Activated naive CD4-positive, alpha-beta T cell treated with anti-CD3 and anti-CD28 coated beads for 36 hours (primary cell): ENCODE measurements around the gene GAREM2. TPM values are rescaled to one million over a fixed set of nuclear protein-coding genes. Genes with fewer than 3 reads are reported as not detected.
A peak's percentile ranks its signal among the peaks of the same experiment; 100 is the strongest.

ENCODE experiments used
- CTCF ChIA-PET: fragments of 350-600 bp; sonication (Branson Sonifier 250); formaldehyde crosslinking; loops from one replicate; lab custom pipeline; 2021; ENCODE audit warnings: antibody characterized with exemption; lab: Charles Lee
- DNase-seq: peaks from one replicate; pipeline ENCODE4 v3.0.0-alpha.2; 2020
- H3K27ac Mint-ChIP-seq: one replicate; pipeline ENCODE4 v1.8.0; 2021; ENCODE audit warnings: mild to moderate bottlenecking, mixed read lengths
- H3K27me3 Mint-ChIP-seq: one replicate; pipeline ENCODE4 v1.8.0; 2021; ENCODE audit warnings: low read depth, mixed read lengths
- H3K36me3 Mint-ChIP-seq: one replicate; pipeline ENCODE4 v1.8.0; 2021; ENCODE audit warnings: low read depth, mixed read lengths
- H3K4me1 Mint-ChIP-seq: one replicate; pipeline ENCODE4 v1.8.0; 2021; ENCODE audit warnings: low read depth, mixed read lengths
- H3K4me3 Mint-ChIP-seq: one replicate; pipeline ENCODE4 v1.8.0; 2021; ENCODE audit warnings: mild to moderate bottlenecking, moderate library complexity, mixed read lengths
- H3K9me3 Mint-ChIP-seq: one replicate; pipeline ENCODE4 v1.8.0; 2021; ENCODE audit warnings: mixed read lengths
- intact Hi-C: fragments of 100-400 bp; cut with micrococcal nuclease; formaldehyde crosslinking; loops from one replicate; pipeline ENCODE4 v1.15.1; 2023
- total RNA-seq, 2 experiments: library from RNA; stranded (reverse); gene quantifications; one replicate each; pipeline ENCODE4 v1.2.3, GENCODE V29; 2021

Gene GAREM2
- total RNA-seq, 2 experiments from 2014 or later = 1.1 to 1.3 TPM

GRCh38 chr2:26182887-26183630 lies 10.2 kb downstream of the GAREM2 start:
- no peaks in the 10 kb centered on the region for H3K9me3 Mint-ChIP-seq
- DNase-seq = no peak
- no peak overlapping the region for H3K4me3 Mint-ChIP-seq
- peaks cover 19% of the 10 kb centered on the region for H3K27me3 Mint-ChIP-seq
- intact Hi-C loops = no loop called here
- H3K36me3 Mint-ChIP-seq = no peaks in the 10 kb centered on the region
- CTCF ChIA-PET = interaction anchor here (0.9 to 1.8 kb wide), 3 partner anchors 10 to 286 kb away, joined by 3 to 5 read pairs (median 3); no protein-coding TSS in a partner anchor
- peaks cover 22% of the 10 kb centered on the region for H3K4me1 Mint-ChIP-seq
- no peak overlapping the region for H3K27ac Mint-ChIP-seq

GRCh38 chr2:26184121-26184520 lies 11.2 kb downstream of the GAREM2 start:
- CTCF ChIA-PET = interaction anchor here (0.9 to 1.8 kb wide), 6 partner anchors 9 to 285 kb away, joined by 3 to 7 read pairs (median 4); no protein-coding TSS in a partner anchor
- no peaks in the 10 kb centered on the region for H3K9me3 Mint-ChIP-seq
- intact Hi-C loops = loop anchor here (1.0 kb wide), 1 partner anchor 60 kb away; the partner anchor contains the start of genes HADHA and HADHB
- no peak overlapping the region for H3K27ac Mint-ChIP-seq
- peaks cover 20% of the 10 kb centered on the region for H3K4me1 Mint-ChIP-seq
- peaks cover 16% of the 10 kb centered on the region for H3K27me3 Mint-ChIP-seq
- no peaks in the 10 kb centered on the region for H3K36me3 Mint-ChIP-seq
- H3K4me3 Mint-ChIP-seq = peak overlapping the region; percentile 59
- no peak for DNase-seq

DNA sequence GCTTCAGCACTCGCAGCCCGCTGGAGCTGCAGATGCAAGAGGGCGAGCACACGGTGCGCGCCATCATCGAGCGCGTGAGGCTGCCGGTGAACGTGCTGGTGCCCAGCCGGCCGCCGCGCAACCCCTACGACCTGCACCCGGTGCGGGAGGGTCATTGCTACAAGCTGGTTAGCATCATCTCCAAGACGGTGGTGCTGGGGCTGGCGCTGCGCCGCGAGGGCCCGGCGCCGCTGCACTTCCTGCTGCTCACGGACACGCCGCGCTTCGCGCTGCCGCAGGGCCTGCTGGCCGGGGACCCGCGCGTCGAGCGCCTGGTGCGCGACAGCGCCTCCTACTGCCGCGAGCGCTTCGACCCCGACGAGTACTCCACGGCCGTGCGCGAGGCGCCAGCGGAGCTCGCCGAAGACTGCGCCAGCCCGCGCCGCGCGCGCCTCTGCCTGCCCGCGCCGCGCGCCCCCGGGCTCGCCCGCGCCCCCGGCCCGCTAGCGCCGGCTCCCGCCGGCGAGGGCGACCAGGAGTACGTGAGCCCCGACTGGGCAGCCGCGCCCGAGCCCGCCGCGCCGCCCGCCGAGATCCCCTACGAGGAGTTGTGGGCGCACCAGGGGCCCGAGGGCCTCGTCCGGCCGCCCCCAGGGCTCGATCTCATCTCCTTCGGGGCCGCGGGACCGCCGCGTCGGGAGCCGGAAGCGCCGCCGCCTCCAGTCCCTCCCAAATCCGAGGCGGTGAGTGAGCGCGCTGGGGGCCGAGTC lies 11.8 kb downstream of the GAREM2 start:
- H3K4me3 Mint-ChIP-seq = peak overlapping the region; percentile 72
- intact Hi-C loops = loop anchor here (1.0 kb wide), 1 partner anchor 60 kb away; the partner anchor contains the start of genes HADHA and HADHB
- H3K27ac Mint-ChIP-seq = no peak overlapping the region
- H3K27me3 Mint-ChIP-seq = peaks cover 12% of the 10 kb centered on the region
- H3K4me1 Mint-ChIP-seq = peaks cover 17% of the 10 kb centered on the region
- DNase-seq = peak; percentile 84
- no peaks in the 10 kb centered on the region for H3K36me3 Mint-ChIP-seq
- CTCF ChIA-PET = interaction anchor here (0.5 to 1.8 kb wide), 10 partner anchors 10 to 285 kb away, joined by 3 to 7 read pairs (median 4); no protein-coding TSS in a partner anchor
- H3K9me3 Mint-ChIP-seq = no peaks in the 10 kb centered on the region

DNA sequence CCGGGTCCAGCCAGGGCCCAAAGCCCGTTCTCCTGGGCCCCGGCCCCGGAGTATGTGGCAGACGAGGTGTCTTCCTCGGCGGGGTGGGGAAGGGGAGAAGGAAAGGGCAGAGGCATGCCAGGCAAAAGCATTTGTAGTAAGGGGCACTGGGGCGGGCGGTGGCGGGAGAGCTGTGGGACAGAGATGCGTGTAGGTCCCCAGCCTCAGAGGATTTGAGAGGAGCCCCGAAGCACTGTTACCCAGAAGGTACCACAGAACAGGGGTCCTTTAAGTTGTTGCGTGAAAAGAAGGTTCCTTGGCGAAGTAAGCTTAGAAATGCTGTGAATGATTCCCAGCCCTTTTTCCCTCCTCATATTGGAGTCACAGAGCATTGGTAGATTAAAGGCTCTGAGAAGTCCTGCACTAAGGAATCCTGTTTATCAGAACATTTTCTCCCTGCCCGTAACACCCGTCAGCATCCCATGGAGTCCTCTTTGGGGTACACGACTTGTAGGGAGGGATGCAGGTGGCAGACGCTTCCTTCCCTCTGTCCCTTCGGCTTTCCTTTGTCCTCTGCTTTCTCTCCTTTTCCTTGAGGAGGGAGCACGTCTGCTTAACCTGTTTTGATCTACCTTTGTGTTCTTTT lies 12.5 kb downstream of the GAREM2 start:
- no peak for DNase-seq
- intact Hi-C loops = no loop called here
- H3K36me3 Mint-ChIP-seq = no peaks in the 10 kb centered on the region
- peak overlapping the region; percentile 72 for H3K4me3 Mint-ChIP-seq
- peaks cover 8% of the 10 kb centered on the region for H3K27me3 Mint-ChIP-seq
- CTCF ChIA-PET = interaction anchor here (0.5 to 1.8 kb wide), 9 partner anchors 10 to 284 kb away, joined by 3 to 7 read pairs (median 4); no protein-coding TSS in a partner anchor
- no peak overlapping the region for H3K27ac Mint-ChIP-seq
- H3K9me3 Mint-ChIP-seq = no peaks in the 10 kb centered on the region
- H3K4me1 Mint-ChIP-seq = peaks cover 14% of the 10 kb centered on the region

GRCh38 chr2:26185954-26186770 lies 13.3 kb downstream of the GAREM2 start:
- H3K27ac Mint-ChIP-seq = no peak overlapping the region
- peak overlapping the region; percentile 72 for H3K4me3 Mint-ChIP-seq
- no peaks in the 10 kb centered on the region for H3K9me3 Mint-ChIP-seq
- peaks cover 14% of the 10 kb centered on the region for H3K4me1 Mint-ChIP-seq
- CTCF ChIA-PET = no interaction called here
- DNase-seq = no peak
- H3K27me3 Mint-ChIP-seq = peaks cover 2% of the 10 kb centered on the region
- no peaks in the 10 kb centered on the region for H3K36me3 Mint-ChIP-seq
- intact Hi-C loops = no loop called here

DNA sequence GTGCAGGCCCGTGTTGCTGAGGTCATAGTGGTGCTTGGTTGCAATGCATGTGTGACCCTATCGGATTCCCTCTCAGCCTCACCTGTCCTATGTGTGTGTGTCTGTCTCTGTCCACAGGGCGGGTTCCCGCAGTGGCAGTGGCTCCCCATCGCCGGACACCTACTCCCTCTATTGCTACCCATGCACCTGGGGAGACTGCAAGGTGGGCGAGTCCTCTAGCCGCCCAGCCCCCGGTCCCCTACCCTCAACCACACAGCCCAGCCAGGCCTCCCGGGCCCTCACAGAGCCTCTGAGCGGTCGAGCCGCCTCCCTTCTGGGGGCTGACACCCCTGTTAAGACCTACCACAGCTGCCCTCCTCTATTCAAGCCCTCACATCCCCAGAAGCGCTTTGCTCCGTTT lies 14.2 kb downstream of the GAREM2 start:
- peaks cover 14% of the 10 kb centered on the region for H3K4me1 Mint-ChIP-seq
- no peak overlapping the region for H3K4me3 Mint-ChIP-seq
- H3K36me3 Mint-ChIP-seq = peaks cover 5% of the 10 kb centered on the region
- CTCF ChIA-PET = interaction anchor here (0.6 kb wide), 1 partner anchor 239 kb away, joined by 5 read pairs; no protein-coding TSS in a partner anchor
- H3K9me3 Mint-ChIP-seq = no peaks in the 10 kb centered on the region
- intact Hi-C loops = no loop called here
- H3K27ac Mint-ChIP-seq = no peak overlapping the region
- no peak for DNase-seq
- H3K27me3 Mint-ChIP-seq = no peaks in the 10 kb centered on the region

DNA sequence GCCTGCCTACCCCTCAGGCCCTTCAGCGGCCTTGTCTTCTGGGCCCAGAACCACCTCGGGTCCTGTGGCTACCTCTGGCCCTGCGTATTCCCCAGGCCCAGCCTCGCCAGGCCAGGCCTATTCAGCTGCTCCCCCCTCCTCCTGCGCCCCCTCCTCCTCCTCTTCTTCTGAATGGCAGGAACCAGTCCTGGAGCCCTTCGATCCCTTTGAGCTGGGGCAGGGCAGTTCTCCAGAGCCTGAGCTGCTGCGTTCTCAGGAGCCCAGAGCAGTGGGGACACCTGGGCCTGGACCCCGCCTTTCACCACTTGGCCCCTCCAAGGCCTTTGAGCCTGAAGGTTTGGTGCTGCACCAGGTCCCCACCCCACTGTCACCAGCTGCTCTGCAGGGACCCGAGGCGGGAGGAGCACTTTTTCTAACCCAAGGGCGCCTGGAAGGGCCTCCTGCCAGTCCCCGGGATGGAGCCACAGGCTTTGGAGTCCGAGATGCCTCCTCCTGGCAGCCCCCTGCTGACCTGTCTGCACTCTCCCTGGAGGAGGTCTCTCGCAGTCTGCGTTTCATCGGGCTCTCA lies 14.7 kb downstream of the GAREM2 start:
- intact Hi-C loops = no loop called here
- Mint-ChIP-seq H3K4me1 (peaks cover 14% of the 10 kb centered on the region), H3K27ac (no peak overlapping the region), H3K36me3 (peaks cover 5% of the 10 kb centered on the region), H3K27me3 (no peaks in the 10 kb centered on the region), H3K9me3 (no peaks in the 10 kb centered on the region), H3K4me3 (no peak overlapping the region)
- CTCF ChIA-PET = interaction anchor here (0.6 kb wide), 2 partner anchors 240 to 413 kb away, joined by 5 read pairs; no protein-coding TSS in a partner anchor
- DNase-seq = no peak

DNA sequence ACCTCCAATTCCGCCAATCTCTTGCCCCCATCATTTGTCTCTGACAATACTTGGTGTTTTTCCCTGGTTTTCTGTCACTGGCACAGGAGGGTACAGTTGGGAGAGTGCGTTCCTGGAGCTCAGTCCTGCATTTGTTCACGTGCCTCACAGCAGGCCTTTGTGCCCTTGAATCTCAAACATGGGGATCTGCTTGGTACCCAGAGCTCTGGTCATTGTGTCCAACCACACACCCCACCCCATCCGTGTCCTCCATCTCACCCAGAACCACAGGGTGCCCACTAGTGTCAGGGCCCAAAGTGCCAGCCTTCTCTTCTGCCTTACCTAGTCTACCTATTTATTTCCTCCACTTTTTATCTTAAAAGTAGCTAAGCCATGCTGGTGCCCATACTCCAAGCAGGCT lies 16.2 kb downstream of the GAREM2 start:
- H3K27ac Mint-ChIP-seq = no peak overlapping the region
- intact Hi-C loops = no loop called here
- CTCF ChIA-PET = no interaction called here
- no peak for DNase-seq
- H3K27me3 Mint-ChIP-seq = no peaks in the 10 kb centered on the region
- H3K4me1 Mint-ChIP-seq = peaks cover 13% of the 10 kb centered on the region
- peaks cover 8% of the 10 kb centered on the region for H3K36me3 Mint-ChIP-seq
- H3K9me3 Mint-ChIP-seq = no peaks in the 10 kb centered on the region
- no peak overlapping the region for H3K4me3 Mint-ChIP-seq

- Mint-ChIP-seq H3K9me3 (no peaks in the 10 kb centered on the region), H3K27me3 (no peaks in the 10 kb centered on the region), H3K4me1 (peaks cover 13% of the 10 kb centered on the region), H3K4me3 (no peak overlapping the region), H3K36me3 (peaks cover 8% of the 10 kb centered on the region), H3K27ac (no peak overlapping the region)
- DNase-seq = no peak
- CTCF ChIA-PET = no interaction called here
- intact Hi-C loops = no loop called here
These were observed 16.9 kb downstream of the GAREM2 start for GRCh38 chr2:26189751-26190150.

DNA sequence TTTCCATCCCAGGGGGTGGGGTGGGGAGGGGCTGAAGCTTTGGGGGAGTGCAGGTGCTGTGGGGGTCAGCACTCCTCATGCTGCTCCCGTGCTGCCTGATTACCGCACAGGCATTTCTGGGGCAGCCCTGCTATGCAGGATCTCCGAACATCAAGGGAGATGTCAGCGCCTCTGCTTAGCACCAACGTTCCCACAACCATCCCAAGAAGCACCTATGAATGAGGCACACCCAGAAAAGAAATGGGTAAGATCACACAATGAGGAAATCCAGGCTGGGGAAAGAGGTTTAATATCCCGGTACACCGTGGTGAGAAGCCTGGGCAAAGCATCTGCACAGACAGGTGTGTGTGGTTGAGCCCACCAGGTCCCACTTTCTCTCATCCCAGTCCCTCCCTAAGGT lies 17.5 kb downstream of the GAREM2 start:
- H3K9me3 Mint-ChIP-seq = no peaks in the 10 kb centered on the region
- peaks cover 11% of the 10 kb centered on the region for H3K36me3 Mint-ChIP-seq
- CTCF ChIA-PET = no interaction called here
- intact Hi-C loops = no loop called here
- no peak overlapping the region for H3K4me3 Mint-ChIP-seq
- H3K27me3 Mint-ChIP-seq = no peaks in the 10 kb centered on the region
- no peak for DNase-seq
- H3K27ac Mint-ChIP-seq = no peak overlapping the region
- H3K4me1 Mint-ChIP-seq = peaks cover 10% of the 10 kb centered on the region
